Thoracic aorta (tissue), 2 donors: ENCODE data around the gene CHERP. TPM values are rescaled to one million over a fixed set of nuclear protein-coding genes. Genes with fewer than 3 reads are reported as not detected.
A peak's percentile ranks its signal among the peaks of the same experiment; 100 is the strongest.
"Not testable (repeated sequence)": the region's sequence is repeated elsewhere in the genome, so short reads cannot be mapped to it uniquely, and the experiment has no call there.

ENCODE experiments used
- ATAC-seq: fragments of 150-250 bp; one replicate; pipeline ENCODE4 v1.8.0; 2017; ENCODE audit warnings: low read depth; ENCODE audit not compliant: insufficient number of reproducible peaks, low FRiP score
- DNase-seq: peaks from one replicate; pipeline ENCODE4 v3.0.0-alpha.2; 2020; ENCODE audit warnings: low spot score
- H3K27ac ChIP-seq, 2 donors: fragments of 200-600 bp; sonication (generic); 1 replicate in 1 of 2; 2 replicates in 1 of 2; pipeline ENCODE4 v1.5.1; 2016; ENCODE audit warnings: mild to moderate bottlenecking in 2 of 2, moderate library complexity in 2 of 2
- H3K27me3 ChIP-seq: fragments of 200-600 bp; sonication (generic); replicated peaks from 2 replicates; pipeline ENCODE4 v1.6.0; 2016; ENCODE audit warnings: mild to moderate bottlenecking; ENCODE audit not compliant: insufficient read depth
- H3K36me3 ChIP-seq: fragments of 200-600 bp; sonication (generic); one replicate; pipeline ENCODE4 v1.5.1; 2016
- H3K4me1 ChIP-seq, 2 donors: fragments of 200-600 bp; sonication (generic); 1 replicate in 1 of 2; 2 replicates in 1 of 2; pipeline versions ENCODE4 v1.5.1 to v1.6.0; 2016; ENCODE audit warnings: low read depth in 2 of 2, mild to moderate bottlenecking in 1 of 2; ENCODE audit not compliant: control insufficient read depth in 1 of 2
- H3K4me3 ChIP-seq: fragments of 200-600 bp; sonication (generic); 2 replicates; pipeline ENCODE4 v1.5.1; 2016; ENCODE audit warnings: mild to moderate bottlenecking
- H3K9me3 ChIP-seq: fragments of 200-600 bp; sonication (generic); 2 replicates; pipeline ENCODE4 v1.5.1; 2016
- CTCF ChIP-seq: fragments of 200-600 bp; sonication (generic); IDR thresholded peaks from one replicate; pipeline ENCODE4 v1.5.1; 2019; ENCODE audit warnings: antibody characterized with exemption
- total RNA-seq, 2 donors: library from RNA; depleted of rRNA; stranded (reverse); fragments of >200 nt; gene quantifications; one replicate each; pipeline versions ENCODE4 v1.1.0 to v1.2.3, GENCODE V29; 2016

CHERP gene
- total RNA-seq, 2 donors from 2014 or later: 9.3 to 18.4 TPM

- ATAC-seq: no peak
- TF ChIP-seq CTCF: no peak
Observed at GRCh38 chr19:16496613-16496983, 45.6 kb downstream of the CHERP start.

GRCh38 chr19:16495982-16496612 lies 46.1 kb downstream of the CHERP start, which contains the start of the genes C19orf44 and CALR3:
Gene C19orf44 (plus strand): TSS chr19:16496394. CDS start chr19:16500793, 4,399 bp downstream.
Gene CALR3 (minus strand): TSS chr19:16496167. CDS start chr19:16496129, 38 bp downstream.
- H3K27ac ChIP-seq: peak within 1 kb of the TSS; percentile 54 to 75
- peak; percentile 32 for TF ChIP-seq CTCF
- ATAC-seq: peak; percentile 98
- no peaks in the 10 kb centered on the region for H3K9me3 ChIP-seq
- H3K4me3 ChIP-seq: peak within 1 kb of the TSS; percentile 84
- DNase-seq: peak; percentile 97
- H3K36me3 ChIP-seq: no peaks in the 10 kb centered on the region
- peaks cover 0 to 17% of the 10 kb centered on the region in 2 donors for H3K4me1 ChIP-seq
- no peaks in the 10 kb centered on the region for H3K27me3 ChIP-seq

More at GRCh38 chr19:16496613-16496983, 45.6 kb downstream of the CHERP start:
- Histone ChIP-seq H3K27ac (peak overlapping the region; percentile 54 to 75), H3K4me3 (peak overlapping the region; percentile 84), H3K9me3 (no peaks in the 10 kb centered on the region), H3K36me3 (no peaks in the 10 kb centered on the region), H3K27me3 (no peaks in the 10 kb centered on the region), H3K4me1 (peaks cover 0 to 17% of the 10 kb centered on the region in 2 donors)
- DNase-seq: peak; percentile 20

DNA sequence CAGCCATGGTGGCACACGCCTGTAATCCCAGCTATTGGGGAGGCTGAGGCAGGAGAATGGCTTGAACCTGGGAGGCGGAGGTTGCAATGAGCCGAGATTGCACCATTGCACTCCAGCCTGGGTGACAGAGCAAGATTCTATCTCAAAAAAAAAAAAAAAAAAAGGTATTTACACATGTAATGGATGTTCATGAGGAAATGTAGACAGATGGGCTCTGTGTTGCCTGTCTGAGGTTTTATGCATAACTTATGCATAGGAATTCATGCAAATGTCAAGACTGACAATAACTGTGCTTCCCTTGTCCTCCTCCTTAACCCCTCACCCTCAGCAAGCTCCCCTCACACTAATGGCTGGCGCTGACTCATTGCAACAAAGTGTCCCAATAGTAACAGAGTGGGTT lies 55.8 kb downstream of the CHERP start:
- peaks cover 0 to 11% of the 10 kb centered on the region in 2 donors for H3K4me1 ChIP-seq
- not testable (repeated sequence) for H3K27me3 ChIP-seq, H3K27ac ChIP-seq, H3K9me3 ChIP-seq, DNase-seq, H3K4me3 ChIP-seq, H3K36me3 ChIP-seq, ATAC-seq

DNA sequence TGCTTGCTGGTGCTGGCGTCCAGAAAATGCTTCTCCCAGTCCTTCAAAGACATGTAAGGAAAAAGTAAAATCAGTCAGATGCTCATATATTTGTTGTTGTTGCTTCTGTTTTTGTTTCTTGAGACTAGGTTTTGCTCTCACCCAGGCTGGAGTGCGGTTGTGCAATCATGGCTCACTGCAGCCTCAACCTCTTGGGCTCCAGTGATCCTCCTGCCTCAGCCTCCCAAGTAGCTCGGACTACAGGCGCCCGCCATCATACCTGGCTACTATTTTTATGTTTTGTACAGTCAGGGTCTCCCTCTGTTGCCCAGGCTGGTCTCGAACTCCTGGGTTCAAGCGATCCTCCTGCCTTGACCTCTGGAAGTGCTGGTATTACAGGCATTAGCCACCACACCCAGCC lies 59.5 kb downstream of the CHERP start:
- no peak for TF ChIP-seq CTCF
- DNase-seq: no peak
- ATAC-seq: no peak
- H3K27me3 ChIP-seq: no peaks in the 10 kb centered on the region
- H3K36me3 ChIP-seq: no peaks in the 10 kb centered on the region
- H3K9me3 ChIP-seq: no peaks in the 10 kb centered on the region
- H3K4me3 ChIP-seq: no peak overlapping the region
- H3K27ac ChIP-seq: no peak overlapping the region
- H3K4me1 ChIP-seq: no peaks in the 10 kb centered on the region

DNA sequence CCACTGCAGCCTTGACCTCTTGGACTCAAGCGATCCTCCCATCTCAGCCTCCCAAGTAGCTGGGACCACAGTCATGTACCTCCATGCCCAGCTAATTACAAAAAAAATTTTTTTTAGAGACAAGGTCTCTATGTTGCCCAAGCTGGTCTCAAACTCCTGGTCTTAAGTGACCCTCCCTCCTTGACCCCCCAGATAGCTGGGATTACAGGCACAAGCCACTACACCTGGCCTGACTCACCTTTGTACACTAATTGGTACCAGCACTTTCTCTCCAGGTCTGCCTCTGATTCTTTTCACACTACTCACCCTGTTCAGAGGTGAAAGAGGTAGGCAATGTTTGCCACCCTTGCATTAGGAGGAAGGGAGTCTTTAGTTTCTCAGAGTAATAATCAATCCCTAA lies 64.9 kb downstream of the CHERP start:
- no peaks in the 10 kb centered on the region for H3K27me3 ChIP-seq
- no peak overlapping the region for H3K27ac ChIP-seq
- no peaks in the 10 kb centered on the region for H3K36me3 ChIP-seq
- ATAC-seq (no peak), DNase-seq (no peak)
- peaks cover 0 to 3% of the 10 kb centered on the region in 2 donors for H3K4me1 ChIP-seq
- no peak for TF ChIP-seq CTCF
- H3K9me3 ChIP-seq: no peaks in the 10 kb centered on the region
- H3K4me3 ChIP-seq: no peak overlapping the region
